K562 (cell line): ENCODE measurements around the gene TENM4. TPM values are rescaled to one million over a fixed set of nuclear protein-coding genes. Genes with fewer than 3 reads are reported as not detected.

ENCODE experiments used
- FUS ChIP-seq: fragments of 200-400 bp; formaldehyde crosslinking; optimal IDR thresholded peaks from 2 replicates; pipeline ENCODE3; 2017; ENCODE audit warnings: low read depth, low read length
- KLF10 ChIP-seq: fragments of 250-450 bp; sonication (Bioruptor Pico); IDR thresholded peaks from 2 replicates; pipeline ENCODE4 v1.6.1; 2021; ENCODE audit warnings: matching md5 sums
- KLF16 ChIP-seq: IDR thresholded peaks from 2 replicates; pipeline ENCODE4 v1.6.1; 2016; ENCODE audit warnings: antibody characterized with exemption
- MYNN ChIP-seq, 2 experiments: sonication (generic); formaldehyde crosslinking in 1 of 2; IDR thresholded peaks; 2 replicates each; pipeline versions ENCODE4 v1.5.0 to v1.6.1; 2016 to 2020; ENCODE audit warnings: antibody characterized with exemption in 1 of 2, missing genetic modification reagents in 1 of 2
- PRMT5 ChIP-seq: sonication (generic); formaldehyde crosslinking; IDR thresholded peaks from 2 replicates; pipeline ENCODE4 v1.5.0; 2020; ENCODE audit warnings: missing genetic modification reagents
- PTBP1 ChIP-seq: fragments of 200-400 bp; formaldehyde crosslinking; IDR thresholded peaks from 2 replicates; pipeline ENCODE4 v1.6.1; 2017; ENCODE audit warnings: low read depth, low read length
- ZBED1 ChIP-seq: IDR thresholded peaks from 2 replicates; pipeline ENCODE4 v1.6.1; 2014
- ZNF77 ChIP-seq: fragments of 250-450 bp; sonication (Bioruptor Pico); IDR thresholded peaks from 2 replicates; pipeline ENCODE4 v1.5.0; 2020
- polyA plus RNA-seq, 8 experiments: library from polyadenylated mRNA; depleted of rRNA in 4 of 8; stranded (reverse) in 5 of 8; unstranded in 3 of 8; fragments of >200 nt; fragmentation: Nextera tagmentation in 2 of 8; fragmentation: Illumina TruSeq in 1 of 8; extraction: Ambion mirVana in 2 of 8; extraction: Trizol in 1 of 8; gene quantifications; 2 replicates each; pipeline versions ENCODE4 v1.2.1 to v1.2.3, GENCODE V29; 2011 to 2014; ENCODE audit warnings: inconsistent platforms in 1 of 8, missing spikeins in 1 of 8
- total RNA-seq, 7 experiments: library from RNA; depleted of rRNA in 6 of 7; stranded (reverse); fragments of >200 nt in 6 of 7; fragmentation: Illumina TruSeq in 2 of 7; extraction: Trizol in 2 of 7; gene quantifications; 2 replicates each; pipeline versions ENCODE4 v1.2.1 to v1.2.3, GENCODE V29; 2011 to 2021; ENCODE audit warnings: low replicate concordance in 1 of 7
- TF ChIP-seq, protein P1 (sequence below), 2 experiments: fragments of 450-650 bp; IDR thresholded peaks; 2 replicates each; pipeline ENCODE4 v1.6.1; 2018; ENCODE audit warnings: mild to moderate bottlenecking in 2 of 2, low read depth in 1 of 2; ENCODE audit not compliant: partially characterized antibody in 2 of 2
- TF ChIP-seq, protein P2 (sequence below): IDR thresholded peaks from 3 replicates; pipeline ENCODE4 v1.6.1; 2011; ENCODE audit warnings: borderline replicate concordance, mild to moderate bottlenecking, moderate library complexity; ENCODE audit not compliant: insufficient read length; ENCODE audit errors: extremely low read depth
- TF ChIP-seq, protein P3 (sequence below): fragments of 250-450 bp; sonication (Bioruptor Pico); IDR thresholded peaks from 2 replicates; pipeline ENCODE4 v1.5.0; 2020; ENCODE audit warnings: mild to moderate bottlenecking

Gene TENM4
- total and polyA plus RNA-seq, 9 of the 15 experiments (the other 6 are each of a cell fraction or from before 2014, with no cell fraction given), result 0.16 TPM; not detected in 8

DNA sequence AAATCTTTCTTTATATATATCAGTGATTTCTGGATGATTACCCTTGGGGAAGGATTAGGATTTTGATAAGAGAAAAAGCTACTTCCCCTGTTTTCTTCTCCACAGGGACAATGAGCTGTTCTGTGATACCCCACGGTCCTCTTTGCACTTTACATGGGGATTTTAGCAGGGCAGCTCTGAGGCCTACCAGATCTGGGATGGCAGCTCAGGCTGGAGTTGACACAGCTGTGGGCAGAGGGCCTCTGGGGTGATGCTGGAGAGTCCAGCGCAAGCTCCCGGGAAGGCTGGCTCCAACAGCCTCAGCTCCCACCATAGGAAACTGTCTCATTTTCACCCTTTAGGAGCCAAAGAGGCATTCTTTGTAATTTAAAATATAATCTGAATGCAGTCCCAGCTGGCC is 482.4 kb downstream of the TENM4 start (continued):
- TF ChIP-seq PRMT5 (CRISPR knock-in tag), result no peak
- no peak for TF ChIP-seq MYNN (IDR thresholded peaks at IDR 0.05)
- no peak for TF ChIP-seq MYNN (CRISPR knock-in tag; IDR thresholded peaks at IDR 0.05)
- TF ChIP-seq, protein P1, sequence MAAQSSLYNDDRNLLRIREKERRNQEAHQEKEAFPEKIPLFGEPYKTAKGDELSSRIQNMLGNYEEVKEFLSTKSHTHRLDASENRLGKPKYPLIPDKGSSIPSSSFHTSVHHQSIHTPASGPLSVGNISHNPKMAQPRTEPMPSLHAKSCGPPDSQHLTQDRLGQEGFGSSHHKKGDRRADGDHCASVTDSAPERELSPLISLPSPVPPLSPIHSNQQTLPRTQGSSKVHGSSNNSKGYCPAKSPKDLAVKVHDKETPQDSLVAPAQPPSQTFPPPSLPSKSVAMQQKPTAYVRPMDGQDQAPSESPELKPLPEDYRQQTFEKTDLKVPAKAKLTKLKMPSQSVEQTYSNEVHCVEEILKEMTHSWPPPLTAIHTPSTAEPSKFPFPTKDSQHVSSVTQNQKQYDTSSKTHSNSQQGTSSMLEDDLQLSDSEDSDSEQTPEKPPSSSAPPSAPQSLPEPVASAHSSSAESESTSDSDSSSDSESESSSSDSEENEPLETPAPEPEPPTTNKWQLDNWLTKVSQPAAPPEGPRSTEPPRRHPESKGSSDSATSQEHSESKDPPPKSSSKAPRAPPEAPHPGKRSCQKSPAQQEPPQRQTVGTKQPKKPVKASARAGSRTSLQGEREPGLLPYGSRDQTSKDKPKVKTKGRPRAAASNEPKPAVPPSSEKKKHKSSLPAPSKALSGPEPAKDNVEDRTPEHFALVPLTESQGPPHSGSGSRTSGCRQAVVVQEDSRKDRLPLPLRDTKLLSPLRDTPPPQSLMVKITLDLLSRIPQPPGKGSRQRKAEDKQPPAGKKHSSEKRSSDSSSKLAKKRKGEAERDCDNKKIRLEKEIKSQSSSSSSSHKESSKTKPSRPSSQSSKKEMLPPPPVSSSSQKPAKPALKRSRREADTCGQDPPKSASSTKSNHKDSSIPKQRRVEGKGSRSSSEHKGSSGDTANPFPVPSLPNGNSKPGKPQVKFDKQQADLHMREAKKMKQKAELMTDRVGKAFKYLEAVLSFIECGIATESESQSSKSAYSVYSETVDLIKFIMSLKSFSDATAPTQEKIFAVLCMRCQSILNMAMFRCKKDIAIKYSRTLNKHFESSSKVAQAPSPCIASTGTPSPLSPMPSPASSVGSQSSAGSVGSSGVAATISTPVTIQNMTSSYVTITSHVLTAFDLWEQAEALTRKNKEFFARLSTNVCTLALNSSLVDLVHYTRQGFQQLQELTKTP (IDR thresholded peaks at IDR 0.05; ENCODE audit: low read depth in 1 of 2, partially characterized antibody in 2 of 2), result no peak
- no peak for TF ChIP-seq KLF16
- no peak for TF ChIP-seq FUS
- TF ChIP-seq KLF10 (CRISPR knock-in tag), result no peak
- TF ChIP-seq, protein P2, sequence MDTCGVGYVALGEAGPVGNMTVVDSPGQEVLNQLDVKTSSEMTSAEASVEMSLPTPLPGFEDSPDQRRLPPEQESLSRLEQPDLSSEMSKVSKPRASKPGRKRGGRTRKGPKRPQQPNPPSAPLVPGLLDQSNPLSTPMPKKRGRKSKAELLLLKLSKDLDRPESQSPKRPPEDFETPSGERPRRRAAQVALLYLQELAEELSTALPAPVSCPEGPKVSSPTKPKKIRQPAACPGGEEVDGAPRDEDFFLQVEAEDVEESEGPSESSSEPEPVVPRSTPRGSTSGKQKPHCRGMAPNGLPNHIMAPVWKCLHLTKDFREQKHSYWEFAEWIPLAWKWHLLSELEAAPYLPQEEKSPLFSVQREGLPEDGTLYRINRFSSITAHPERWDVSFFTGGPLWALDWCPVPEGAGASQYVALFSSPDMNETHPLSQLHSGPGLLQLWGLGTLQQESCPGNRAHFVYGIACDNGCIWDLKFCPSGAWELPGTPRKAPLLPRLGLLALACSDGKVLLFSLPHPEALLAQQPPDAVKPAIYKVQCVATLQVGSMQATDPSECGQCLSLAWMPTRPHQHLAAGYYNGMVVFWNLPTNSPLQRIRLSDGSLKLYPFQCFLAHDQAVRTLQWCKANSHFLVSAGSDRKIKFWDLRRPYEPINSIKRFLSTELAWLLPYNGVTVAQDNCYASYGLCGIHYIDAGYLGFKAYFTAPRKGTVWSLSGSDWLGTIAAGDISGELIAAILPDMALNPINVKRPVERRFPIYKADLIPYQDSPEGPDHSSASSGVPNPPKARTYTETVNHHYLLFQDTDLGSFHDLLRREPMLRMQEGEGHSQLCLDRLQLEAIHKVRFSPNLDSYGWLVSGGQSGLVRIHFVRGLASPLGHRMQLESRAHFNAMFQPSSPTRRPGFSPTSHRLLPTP, result no peak
- no peak for TF ChIP-seq ZBED1
- TF ChIP-seq ZNF77 (CRISPR knock-in tag), result no peak
- TF ChIP-seq, protein P3, sequence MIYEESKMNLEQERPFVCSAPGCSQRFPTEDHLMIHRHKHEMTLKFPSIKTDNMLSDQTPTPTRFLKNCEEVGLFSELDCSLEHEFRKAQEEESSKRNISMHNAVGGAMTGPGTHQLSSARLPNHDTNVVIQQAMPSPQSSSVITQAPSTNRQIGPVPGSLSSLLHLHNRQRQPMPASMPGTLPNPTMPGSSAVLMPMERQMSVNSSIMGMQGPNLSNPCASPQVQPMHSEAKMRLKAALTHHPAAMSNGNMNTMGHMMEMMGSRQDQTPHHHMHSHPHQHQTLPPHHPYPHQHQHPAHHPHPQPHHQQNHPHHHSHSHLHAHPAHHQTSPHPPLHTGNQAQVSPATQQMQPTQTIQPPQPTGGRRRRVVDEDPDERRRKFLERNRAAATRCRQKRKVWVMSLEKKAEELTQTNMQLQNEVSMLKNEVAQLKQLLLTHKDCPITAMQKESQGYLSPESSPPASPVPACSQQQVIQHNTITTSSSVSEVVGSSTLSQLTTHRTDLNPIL (CRISPR knock-in tag), result no peak
- no peak for TF ChIP-seq PTBP1
